Measurements from ENCODE around the gene CPLANE1.
"Not testable (repeated sequence)": the region's sequence is repeated elsewhere in the genome, so short reads cannot be mapped to it uniquely, and the experiment has no call there.

Gene CPLANE1

GRCh38 chr5:37248970-37249814 is at the start of gene CPLANE1:
TSS of gene CPLANE1 (minus strand) at chr5:37249376. CDS start at chr5:37247698, 1,678 bp downstream.
- peak; percentile 93 for ATAC-seq
- peak; percentile 66 to 74 for DNase-seq
- no peaks in the 10 kb centered on the region for H3K27me3 Mint-ChIP-seq
- no peaks in the 10 kb centered on the region for H3K9me3 Mint-ChIP-seq
- peak within 1 kb of the TSS; percentile 83 to 95 for H3K4me3 Mint-ChIP-seq
- H3K4me1 Mint-ChIP-seq = peaks cover 18% of the 10 kb centered on the region
- H3K27ac Mint-ChIP-seq = peak within 1 kb of the TSS; percentile 96 to 98

GRCh38 chr5:37296313-37296712 is 47.1 kb upstream of the CPLANE1 start:
- not testable (repeated sequence) for H3K9me3 Mint-ChIP-seq, H3K27me3 Mint-ChIP-seq, H3K4me3 Mint-ChIP-seq, DNase-seq, ATAC-seq, H3K27ac Mint-ChIP-seq, H3K4me1 Mint-ChIP-seq

DNA sequence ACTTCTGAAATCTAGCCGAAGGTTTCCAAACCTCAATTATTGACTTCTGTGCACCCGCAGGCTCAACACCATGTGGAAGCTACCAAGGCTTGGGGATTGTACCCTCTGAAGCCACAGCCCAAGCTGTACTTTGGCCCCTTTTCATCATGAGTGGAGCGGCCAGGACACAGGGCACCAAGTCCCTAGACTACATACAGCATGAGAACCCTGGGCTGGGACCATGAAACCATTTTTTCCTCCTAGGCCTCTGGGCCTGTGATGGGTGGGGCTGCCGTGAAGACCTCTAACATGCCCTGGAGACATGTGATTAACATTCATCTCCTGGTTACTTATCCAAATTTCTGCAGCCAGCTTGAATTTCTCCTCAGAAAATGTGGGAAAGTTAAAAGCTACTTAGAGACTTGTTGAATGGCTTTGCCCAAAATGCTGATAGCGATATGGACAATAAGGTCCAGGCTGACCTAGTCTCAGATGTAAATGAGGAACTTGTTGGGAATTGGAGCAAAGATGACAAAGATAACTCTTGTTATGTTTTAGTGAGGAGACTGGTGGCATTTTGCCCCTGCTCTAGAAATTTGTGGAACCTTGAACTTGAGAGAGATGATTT is 34.1 kb upstream of the CPLANE1 start:
- Mint-ChIP-seq H3K27ac (peak overlapping the region in 1 of 2 donors; percentile 63), H3K9me3 (peaks cover 29 to 35% of the 10 kb centered on the region in 2 donors), H3K4me3 (no peak overlapping the region), H3K4me1 (no peaks in the 10 kb centered on the region), H3K27me3 (no peaks in the 10 kb centered on the region)
- DNase-seq (no peak), ATAC-seq (no peak)

GRCh38 chr5:37275511-37275910 is 26.3 kb upstream of the CPLANE1 start:
- H3K4me1 Mint-ChIP-seq = no peaks in the 10 kb centered on the region
- no peak for DNase-seq
- no peak overlapping the region for H3K4me3 Mint-ChIP-seq
- H3K27ac Mint-ChIP-seq = no peak overlapping the region
- H3K27me3 Mint-ChIP-seq = no peaks in the 10 kb centered on the region
- no peak for ATAC-seq
- peaks cover 25 to 26% of the 10 kb centered on the region in 2 donors for H3K9me3 Mint-ChIP-seq

DNA sequence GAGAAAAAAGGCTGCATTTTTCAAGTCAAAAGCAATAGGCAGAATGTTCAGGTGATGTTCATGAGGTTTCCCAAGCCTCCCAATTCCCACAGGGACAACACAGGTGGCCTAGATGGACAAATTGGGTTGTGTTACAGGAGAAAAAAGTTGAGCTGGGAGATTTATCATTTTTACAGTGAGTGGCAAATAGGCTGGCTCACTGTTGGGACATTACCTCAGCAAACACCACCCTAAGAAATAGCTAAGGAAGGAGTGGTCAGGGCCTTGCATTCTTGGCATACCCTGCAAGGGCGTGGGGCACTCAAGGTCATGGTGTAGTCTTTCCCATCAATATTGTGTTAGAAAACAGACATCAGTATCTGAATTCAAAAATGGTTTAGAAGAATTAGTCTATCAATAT is 23.3 kb upstream of the CPLANE1 start:
- H3K4me3 Mint-ChIP-seq = no peak overlapping the region
- DNase-seq (no peak), ATAC-seq (no peak)
- no peaks in the 10 kb centered on the region for H3K27me3 Mint-ChIP-seq
- no peaks in the 10 kb centered on the region for H3K4me1 Mint-ChIP-seq
- H3K9me3 Mint-ChIP-seq = peaks cover 20 to 23% of the 10 kb centered on the region in 2 donors
- no peak overlapping the region for H3K27ac Mint-ChIP-seq

GRCh38 chr5:37268100-37268499 is 18.9 kb upstream of the CPLANE1 start:
- not testable (repeated sequence) for DNase-seq, H3K4me3 Mint-ChIP-seq, H3K27me3 Mint-ChIP-seq, ATAC-seq, H3K4me1 Mint-ChIP-seq, H3K27ac Mint-ChIP-seq
- H3K9me3 Mint-ChIP-seq = peaks cover 23 to 24% of the 10 kb centered on the region in 2 donors

DNA sequence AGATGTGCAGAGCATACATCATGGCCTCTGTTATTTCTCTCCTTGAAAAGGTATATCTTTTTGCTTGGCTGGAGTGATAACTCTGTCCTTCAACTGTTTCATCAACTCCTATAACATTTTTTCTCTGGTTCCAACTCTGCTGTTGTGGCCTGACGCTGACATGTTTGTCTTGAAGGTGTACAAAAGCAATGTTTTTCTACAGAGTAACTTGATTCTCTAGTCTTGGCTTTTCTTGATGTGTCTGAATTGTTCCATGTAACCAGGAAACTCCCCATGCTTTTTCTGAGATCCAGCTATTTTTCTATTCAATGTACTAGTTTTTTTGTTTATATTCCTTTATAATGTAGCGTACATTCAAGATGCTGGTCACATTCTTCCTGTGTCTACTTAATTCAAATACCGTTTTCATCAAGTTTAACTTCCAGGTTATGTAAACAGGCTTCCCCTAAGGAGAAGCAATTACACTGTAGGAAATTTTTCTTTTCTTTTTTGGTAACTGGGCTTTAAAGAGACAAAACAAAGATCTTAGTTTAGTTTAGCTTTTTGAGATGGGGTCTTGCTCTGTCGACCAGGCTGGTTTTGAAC is 6.7 kb upstream of the CPLANE1 start:
- Mint-ChIP-seq H3K27ac (no peak overlapping the region), H3K9me3 (peaks cover 4 to 5% of the 10 kb centered on the region in 2 donors), H3K4me3 (no peak overlapping the region), H3K27me3 (no peaks in the 10 kb centered on the region), H3K4me1 (peaks cover 11% of the 10 kb centered on the region)
- DNase-seq = no peak
- ATAC-seq = no peak

DNA sequence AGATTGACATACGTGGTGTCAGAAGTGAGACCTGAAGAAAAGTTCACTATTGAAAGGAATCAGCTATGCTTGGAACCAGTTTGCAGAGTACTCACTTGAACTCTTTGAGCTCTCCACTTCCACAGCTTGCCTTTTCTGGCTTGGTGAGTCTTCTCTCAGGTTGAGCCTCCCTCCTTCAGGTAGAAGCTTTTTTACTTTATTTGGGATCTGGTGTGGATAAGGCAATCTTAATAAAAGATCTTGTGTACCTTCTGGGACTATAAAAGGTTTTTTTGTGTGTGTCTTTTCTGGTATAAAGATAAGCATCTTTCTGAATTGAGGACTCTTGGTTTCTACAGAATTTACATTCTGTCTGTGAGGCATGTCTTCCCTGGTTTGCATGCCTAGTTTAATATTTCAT is 5.4 kb upstream of the CPLANE1 start:
- ATAC-seq (no peak), DNase-seq (no peak)
- H3K4me1 Mint-ChIP-seq = peaks cover 15% of the 10 kb centered on the region
- no peak overlapping the region for H3K4me3 Mint-ChIP-seq
- no peak overlapping the region for H3K27ac Mint-ChIP-seq
- H3K27me3 Mint-ChIP-seq = no peaks in the 10 kb centered on the region
- H3K9me3 Mint-ChIP-seq = peaks cover 0 to 4% of the 10 kb centered on the region in 2 donors

DNA sequence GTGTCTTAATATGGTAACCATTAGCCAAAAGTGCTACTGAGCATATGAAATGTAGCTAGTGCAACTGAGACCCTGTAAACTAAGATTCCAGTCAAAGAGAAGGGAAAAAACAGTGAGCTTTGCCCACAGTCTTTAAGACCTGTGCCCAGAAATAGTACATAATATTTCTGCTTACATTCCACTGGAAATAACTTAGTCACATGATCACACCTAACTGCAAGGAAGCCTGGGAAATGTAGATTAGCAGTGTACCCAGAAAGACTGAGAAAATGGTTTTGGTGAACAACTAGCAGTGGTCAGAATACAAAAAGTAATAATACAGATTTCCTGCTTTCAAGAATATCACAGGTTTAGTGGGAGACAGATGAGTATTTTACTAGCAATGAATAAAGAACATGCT is 2.5 kb upstream of the CPLANE1 start:
- H3K27ac Mint-ChIP-seq = no peak overlapping the region

DNA sequence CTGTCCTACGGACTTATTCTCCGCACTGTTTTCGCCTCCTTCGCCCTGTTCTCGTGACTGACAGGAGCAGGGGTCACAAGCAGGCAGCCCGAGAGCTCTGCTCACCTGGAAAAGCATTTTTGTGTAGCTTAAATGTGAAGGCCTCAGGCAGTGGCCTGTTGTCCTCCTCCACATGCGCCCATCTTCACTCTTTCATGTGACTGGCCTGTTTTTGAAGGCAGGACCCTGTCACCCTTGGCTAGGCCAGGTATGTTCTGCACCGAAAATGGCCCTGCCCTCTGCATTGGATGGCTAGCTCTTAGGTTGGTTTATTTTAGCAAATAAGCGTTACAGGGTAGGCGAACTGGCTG is 614 bp upstream of the CPLANE1 start:
- Mint-ChIP-seq H3K27ac (peak overlapping the region; percentile 96 to 98), H3K27me3 (no peaks in the 10 kb centered on the region), H3K4me3 (peak overlapping the region; percentile 83 to 95), H3K4me1 (peaks cover 18% of the 10 kb centered on the region), H3K9me3 (peaks cover 0 to 4% of the 10 kb centered on the region in 2 donors)
- DNase-seq = no peak
- ATAC-seq = no peak

More for the DNA sequence above, 2.5 kb upstream of the CPLANE1 start:
- ATAC-seq (no peak), DNase-seq (no peak)
- no peaks in the 10 kb centered on the region for H3K27me3 Mint-ChIP-seq
- H3K4me1 Mint-ChIP-seq = peaks cover 18% of the 10 kb centered on the region
- H3K9me3 Mint-ChIP-seq = peaks cover 0 to 4% of the 10 kb centered on the region in 2 donors
- H3K4me3 Mint-ChIP-seq = no peak overlapping the region

DNA sequence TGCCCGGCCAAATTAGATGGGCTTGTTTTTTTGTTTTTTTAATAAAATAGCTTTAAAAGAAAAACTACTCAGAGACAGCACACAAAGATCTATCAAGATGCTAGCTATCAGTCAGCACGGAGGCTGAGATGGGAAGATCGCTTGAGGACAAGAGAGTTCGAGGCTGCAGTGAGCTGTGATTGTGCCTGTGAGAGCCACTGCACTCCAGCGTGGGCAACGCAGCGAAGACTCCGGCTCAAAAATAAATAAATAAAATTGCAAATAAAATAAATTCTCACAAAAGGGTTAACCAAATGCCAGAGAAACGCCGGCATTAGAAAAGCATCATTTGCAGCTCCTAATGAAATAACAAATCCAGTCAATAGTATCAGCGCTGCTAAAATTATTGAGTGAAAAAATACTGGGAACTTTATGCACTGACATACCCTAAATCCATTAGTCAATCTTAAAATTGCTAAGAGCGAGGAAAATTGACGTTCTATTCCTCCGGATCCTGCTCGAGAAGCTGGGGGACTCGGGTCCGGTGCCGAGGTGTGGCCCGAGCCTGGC is 681 bp downstream of the CPLANE1 start:
- DNase-seq = peak in 1 of 2 donors; percentile 16
- H3K4me3 Mint-ChIP-seq = peak overlapping the region; percentile 83 to 86

GRCh38 chr5:37247496-37247895 is 1.7 kb downstream of the CPLANE1 start:
- DNase-seq (no peak), ATAC-seq (no peak)
- H3K4me1 Mint-ChIP-seq = peaks cover 18% of the 10 kb centered on the region
- H3K4me3 Mint-ChIP-seq = peak overlapping the region in 1 of 2 donors; percentile 49
- H3K9me3 Mint-ChIP-seq = no peaks in the 10 kb centered on the region
- no peak overlapping the region for H3K27ac Mint-ChIP-seq
- H3K27me3 Mint-ChIP-seq = no peaks in the 10 kb centered on the region

More for the DNA sequence above, 681 bp downstream of the CPLANE1 start:
- ATAC-seq = no peak
- Mint-ChIP-seq H3K27ac (peak overlapping the region; percentile 89 to 93), H3K9me3 (no peaks in the 10 kb centered on the region), H3K4me1 (peaks cover 18% of the 10 kb centered on the region), H3K27me3 (no peaks in the 10 kb centered on the region)

DNA sequence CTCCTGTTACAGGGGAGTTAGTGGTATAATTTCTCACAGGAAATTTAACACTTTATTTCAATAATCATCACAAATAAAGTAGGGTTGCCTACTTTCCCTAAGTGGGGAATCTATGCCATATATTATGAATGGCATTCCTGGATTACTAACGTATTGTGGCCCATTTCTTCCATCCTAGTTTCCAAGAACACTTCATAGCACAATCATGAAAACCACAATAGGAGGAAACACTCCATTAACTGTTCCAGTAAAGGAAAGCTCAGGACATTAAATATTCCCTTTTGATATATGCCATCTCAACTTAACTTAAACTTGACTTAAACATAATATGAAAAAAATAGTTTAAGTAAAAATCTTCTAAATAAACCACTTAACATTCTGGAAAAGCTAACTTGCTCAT is 2.1 kb downstream of the CPLANE1 start:
- Mint-ChIP-seq H3K9me3 (no peaks in the 10 kb centered on the region), H3K4me1 (peaks cover 15% of the 10 kb centered on the region), H3K27ac (no peak overlapping the region), H3K4me3 (no peak overlapping the region), H3K27me3 (no peaks in the 10 kb centered on the region)
- no peak for DNase-seq
- no peak for ATAC-seq

- DNase-seq = no peak
- Mint-ChIP-seq H3K4me1 (no peaks in the 10 kb centered on the region), H3K27me3 (no peaks in the 10 kb centered on the region), H3K27ac (no peak overlapping the region), H3K4me3 (no peak overlapping the region), H3K9me3 (peaks cover 15 to 23% of the 10 kb centered on the region in 2 donors)
- ATAC-seq = no peak
Measured at GRCh38 chr5:37234288-37234687, 14.9 kb downstream of the CPLANE1 start.

GRCh38 chr5:37226377-37226776 is 22.8 kb downstream of the CPLANE1 start:
- Mint-ChIP-seq H3K4me1 (no peaks in the 10 kb centered on the region), H3K9me3 (no peaks in the 10 kb centered on the region), H3K27me3 (no peaks in the 10 kb centered on the region), H3K4me3 (no peak overlapping the region), H3K27ac (no peak overlapping the region)
- DNase-seq (no peak), ATAC-seq (no peak)

DNA sequence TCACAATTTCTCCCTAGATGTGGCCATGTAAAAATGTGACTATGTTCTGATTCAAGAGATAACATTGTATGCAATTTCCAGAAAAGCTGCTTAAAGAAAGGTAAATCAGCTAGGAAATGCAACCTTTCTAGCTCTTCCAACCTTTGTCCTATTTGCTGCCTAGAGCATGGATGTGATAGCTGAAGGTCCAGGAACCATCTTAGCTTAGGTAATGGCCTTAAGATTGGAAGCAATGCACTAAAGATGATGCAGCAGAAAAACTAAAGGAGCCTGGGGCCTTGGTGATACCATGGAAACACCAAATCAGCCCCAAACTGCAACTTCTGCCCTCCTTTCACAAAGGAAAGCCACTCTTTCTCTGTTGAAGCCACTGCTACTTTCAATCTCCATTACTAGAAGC is 27.0 kb downstream of the CPLANE1 start:
- H3K4me1 Mint-ChIP-seq = no peaks in the 10 kb centered on the region
- ATAC-seq = no peak
- H3K9me3 Mint-ChIP-seq = no peaks in the 10 kb centered on the region

More for the DNA sequence above, 27.0 kb downstream of the CPLANE1 start:
- no peaks in the 10 kb centered on the region for H3K27me3 Mint-ChIP-seq
- H3K27ac Mint-ChIP-seq = no peak overlapping the region
- DNase-seq = no peak
- H3K4me3 Mint-ChIP-seq = no peak overlapping the region
